ENCODE measurements around the gene G6PC3. TPM values are rescaled to one million over a fixed set of nuclear protein-coding genes. Genes with fewer than 3 reads are reported as not detected.

The G6PC3 gene
- total and polyA plus RNA-seq, 4 donors = 6.7 to 15.1 (median 8.3) TPM

DNA sequence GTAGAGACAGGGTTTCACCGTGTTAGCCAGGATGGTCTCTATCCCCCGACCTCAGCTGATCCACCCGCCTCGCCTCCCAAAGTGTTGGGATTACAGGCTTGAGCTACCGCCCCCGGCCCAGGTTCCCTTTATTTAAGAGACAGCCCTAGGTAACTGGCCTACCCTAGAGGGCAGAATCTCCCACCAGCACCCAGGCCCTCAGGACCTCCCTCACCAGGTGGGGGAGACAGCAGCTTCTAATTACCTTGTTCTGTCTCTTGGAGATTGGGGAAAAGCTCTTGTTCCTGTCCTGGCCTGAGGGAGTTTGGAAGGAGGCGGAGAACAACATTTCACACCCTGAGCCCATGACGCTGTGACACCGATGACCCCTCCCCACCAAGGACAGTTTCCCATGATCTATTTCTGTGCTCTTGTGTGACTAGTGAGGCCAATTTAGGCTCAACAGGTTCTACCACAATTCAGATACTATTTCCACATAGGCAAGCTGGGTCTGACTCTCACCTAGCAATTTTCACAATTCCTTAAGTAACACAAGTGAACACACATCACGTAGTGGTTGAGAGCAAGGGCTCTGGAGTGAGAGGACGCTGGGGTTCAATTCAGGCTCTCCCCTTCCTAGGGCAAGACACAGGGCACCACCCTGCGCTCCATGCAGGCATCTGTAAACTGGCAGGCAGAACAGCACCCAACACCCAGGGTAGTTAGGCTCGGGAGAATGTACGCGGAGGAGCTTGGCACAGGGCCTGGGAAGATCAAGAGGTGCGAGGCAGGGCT, 32.5 kb downstream of the G6PC3 start:
- Histone ChIP-seq H3K9me3 (ENCODE audit: control insufficient read depth in 4 of 4, low read length in 3 of 4) (no peaks in the 10 kb centered on the region), H3K36me3 (ENCODE audit: control insufficient read depth in 4 of 4, insufficient read depth in 3 of 4, low read depth in 1 of 4, low read length in 3 of 4) (no peaks in the 10 kb centered on the region), H3K27me3 (ENCODE audit: control insufficient read depth in 4 of 4, insufficient read depth in 4 of 4, low read length in 3 of 4) (no peaks in the 10 kb centered on the region), H3K4me1 (ENCODE audit: control insufficient read depth in 4 of 4, insufficient read depth in 4 of 4, low read length in 3 of 4) (peaks cover 8 to 57% (median 33%) of the 10 kb centered on the region in 4 donors), H3K4me3 (ENCODE audit: low read depth in 1 of 3, low read length in 3 of 3) (no peak overlapping the region), H3K27ac (ENCODE audit: low read depth in 1 of 2, low read length in 2 of 2) (no peak overlapping the region), H3K9ac (ENCODE audit: low read depth in 1 of 2, low read length in 2 of 2) (no peak overlapping the region)
- no peak for TF ChIP-seq FOXA1 (IDR thresholded peaks at IDR 0.05)
- TF ChIP-seq, protein P1, sequence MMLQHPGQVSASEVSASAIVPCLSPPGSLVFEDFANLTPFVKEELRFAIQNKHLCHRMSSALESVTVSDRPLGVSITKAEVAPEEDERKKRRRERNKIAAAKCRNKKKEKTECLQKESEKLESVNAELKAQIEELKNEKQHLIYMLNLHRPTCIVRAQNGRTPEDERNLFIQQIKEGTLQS (IDR thresholded peaks at IDR 0.05) = no peak
- no peak for TF ChIP-seq HNF4A (conservative IDR thresholded peaks at IDR 0.05)
- TF ChIP-seq RAD21 (IDR thresholded peaks at IDR 0.05) = no peak
- no peak for TF ChIP-seq JUND (IDR thresholded peaks at IDR 0.05)
- TF ChIP-seq, protein P2, sequence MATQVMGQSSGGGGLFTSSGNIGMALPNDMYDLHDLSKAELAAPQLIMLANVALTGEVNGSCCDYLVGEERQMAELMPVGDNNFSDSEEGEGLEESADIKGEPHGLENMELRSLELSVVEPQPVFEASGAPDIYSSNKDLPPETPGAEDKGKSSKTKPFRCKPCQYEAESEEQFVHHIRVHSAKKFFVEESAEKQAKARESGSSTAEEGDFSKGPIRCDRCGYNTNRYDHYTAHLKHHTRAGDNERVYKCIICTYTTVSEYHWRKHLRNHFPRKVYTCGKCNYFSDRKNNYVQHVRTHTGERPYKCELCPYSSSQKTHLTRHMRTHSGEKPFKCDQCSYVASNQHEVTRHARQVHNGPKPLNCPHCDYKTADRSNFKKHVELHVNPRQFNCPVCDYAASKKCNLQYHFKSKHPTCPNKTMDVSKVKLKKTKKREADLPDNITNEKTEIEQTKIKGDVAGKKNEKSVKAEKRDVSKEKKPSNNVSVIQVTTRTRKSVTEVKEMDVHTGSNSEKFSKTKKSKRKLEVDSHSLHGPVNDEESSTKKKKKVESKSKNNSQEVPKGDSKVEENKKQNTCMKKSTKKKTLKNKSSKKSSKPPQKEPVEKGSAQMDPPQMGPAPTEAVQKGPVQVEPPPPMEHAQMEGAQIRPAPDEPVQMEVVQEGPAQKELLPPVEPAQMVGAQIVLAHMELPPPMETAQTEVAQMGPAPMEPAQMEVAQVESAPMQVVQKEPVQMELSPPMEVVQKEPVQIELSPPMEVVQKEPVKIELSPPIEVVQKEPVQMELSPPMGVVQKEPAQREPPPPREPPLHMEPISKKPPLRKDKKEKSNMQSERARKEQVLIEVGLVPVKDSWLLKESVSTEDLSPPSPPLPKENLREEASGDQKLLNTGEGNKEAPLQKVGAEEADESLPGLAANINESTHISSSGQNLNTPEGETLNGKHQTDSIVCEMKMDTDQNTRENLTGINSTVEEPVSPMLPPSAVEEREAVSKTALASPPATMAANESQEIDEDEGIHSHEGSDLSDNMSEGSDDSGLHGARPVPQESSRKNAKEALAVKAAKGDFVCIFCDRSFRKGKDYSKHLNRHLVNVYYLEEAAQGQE (IDR thresholded peaks at IDR 0.05) = no peak
- TF ChIP-seq EGR1 (IDR thresholded peaks at IDR 0.05; ENCODE audit: low read depth in 2 of 2) = no peak
- TF ChIP-seq YY1 (IDR thresholded peaks at IDR 0.05) = no peak
- no peak for TF ChIP-seq FOXA2 (IDR thresholded peaks at IDR 0.05)
- TF ChIP-seq TAF1 (conservative IDR thresholded peaks at IDR 0.05) = no peak
- TF ChIP-seq SP1 (IDR thresholded peaks at IDR 0.05) = no peak
- no peak for TF ChIP-seq RXRA (IDR thresholded peaks at IDR 0.05)
- TF ChIP-seq, protein P3, sequence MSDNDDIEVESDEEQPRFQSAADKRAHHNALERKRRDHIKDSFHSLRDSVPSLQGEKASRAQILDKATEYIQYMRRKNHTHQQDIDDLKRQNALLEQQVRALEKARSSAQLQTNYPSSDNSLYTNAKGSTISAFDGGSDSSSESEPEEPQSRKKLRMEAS (IDR thresholded peaks at IDR 0.05) = no peak
- TF ChIP-seq, protein P4, sequence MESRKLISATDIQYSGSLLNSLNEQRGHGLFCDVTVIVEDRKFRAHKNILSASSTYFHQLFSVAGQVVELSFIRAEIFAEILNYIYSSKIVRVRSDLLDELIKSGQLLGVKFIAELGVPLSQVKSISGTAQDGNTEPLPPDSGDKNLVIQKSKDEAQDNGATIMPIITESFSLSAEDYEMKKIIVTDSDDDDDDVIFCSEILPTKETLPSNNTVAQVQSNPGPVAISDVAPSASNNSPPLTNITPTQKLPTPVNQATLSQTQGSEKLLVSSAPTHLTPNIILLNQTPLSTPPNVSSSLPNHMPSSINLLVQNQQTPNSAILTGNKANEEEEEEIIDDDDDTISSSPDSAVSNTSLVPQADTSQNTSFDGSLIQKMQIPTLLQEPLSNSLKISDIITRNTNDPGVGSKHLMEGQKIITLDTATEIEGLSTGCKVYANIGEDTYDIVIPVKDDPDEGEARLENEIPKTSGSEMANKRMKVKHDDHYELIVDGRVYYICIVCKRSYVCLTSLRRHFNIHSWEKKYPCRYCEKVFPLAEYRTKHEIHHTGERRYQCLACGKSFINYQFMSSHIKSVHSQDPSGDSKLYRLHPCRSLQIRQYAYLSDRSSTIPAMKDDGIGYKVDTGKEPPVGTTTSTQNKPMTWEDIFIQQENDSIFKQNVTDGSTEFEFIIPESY (IDR thresholded peaks at IDR 0.05) = no peak
- TF ChIP-seq GABPA (IDR thresholded peaks at IDR 0.05 in 1 of 2, conservative IDR thresholded peaks at IDR 0.05 in 1 of 2) = no peak
- WGBS = 87% methylated on average over 16 of the region's 16 CpGs
- DNase-seq (ENCODE audit: low spot score) = no peak

DNA sequence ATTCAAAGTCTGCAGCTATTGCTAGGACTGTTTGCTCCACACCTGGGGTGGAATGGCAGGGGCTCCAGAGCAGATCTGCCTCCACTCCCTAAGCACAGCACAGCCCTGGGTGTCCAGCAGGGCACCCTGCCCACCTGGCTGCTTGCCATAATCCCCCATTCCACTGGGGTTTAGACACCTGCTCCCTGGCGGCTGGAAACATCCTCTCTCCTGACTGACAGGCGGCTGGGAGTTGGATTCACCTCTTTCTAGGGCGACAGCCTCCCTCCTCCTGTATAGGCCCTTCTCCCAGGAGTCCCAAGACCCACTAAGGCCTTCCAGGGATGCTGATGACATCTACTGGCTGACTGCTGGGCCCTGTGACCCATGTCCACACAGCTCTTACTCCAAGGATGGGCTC, 34.9 kb downstream of the G6PC3 start:
- WGBS = 93% methylated on average over 3 of the region's 3 CpGs
- no peak overlapping the region for H3K4me3 ChIP-seq (ENCODE audit: low read depth in 1 of 3, low read length in 3 of 3)
- no peak overlapping the region for H3K27ac ChIP-seq (ENCODE audit: low read depth in 1 of 2, low read length in 2 of 2)
- DNase-seq (ENCODE audit: low spot score) = no peak
- H3K4me1 ChIP-seq (ENCODE audit: control insufficient read depth in 4 of 4, insufficient read depth in 4 of 4, low read length in 3 of 4) = peaks cover 22 to 69% (median 49%) of the 10 kb centered on the region in 4 donors
- H3K9me3 ChIP-seq (ENCODE audit: control insufficient read depth in 4 of 4, low read length in 3 of 4) = no peaks in the 10 kb centered on the region
- H3K27me3 ChIP-seq (ENCODE audit: control insufficient read depth in 4 of 4, insufficient read depth in 4 of 4, low read length in 3 of 4) = no peaks in the 10 kb centered on the region
- no peak overlapping the region for H3K9ac ChIP-seq (ENCODE audit: low read depth in 1 of 2, low read length in 2 of 2)
- TF ChIP-seq, protein P1 (IDR thresholded peaks at IDR 0.05) = no peak
- TF ChIP-seq HNF4G (IDR thresholded peaks at IDR 0.05) (no peak), YY1 (IDR thresholded peaks at IDR 0.05) (no peak), FOXA2 (IDR thresholded peaks at IDR 0.05) (no peak), NR2F2 (IDR thresholded peaks at IDR 0.05) (no peak), EGR1 (IDR thresholded peaks at IDR 0.05; ENCODE audit: low read depth in 2 of 2) (no peak)
- TF ChIP-seq, protein P4 (IDR thresholded peaks at IDR 0.05) = no peak
- H3K36me3 ChIP-seq (ENCODE audit: control insufficient read depth in 4 of 4, insufficient read depth in 3 of 4, low read depth in 1 of 4, low read length in 3 of 4) = no peaks in the 10 kb centered on the region

Data from liver (tissue), 9 donors.